Chondrocyte (in vitro differentiated cells): Measurements from ENCODE around the gene AGRN. TPM values are rescaled to one million over a fixed set of nuclear protein-coding genes. Genes with fewer than 3 reads are reported as not detected.

Source experiments
- DNase-seq: peaks from one replicate; pipeline ENCODE4 v3.0.0; 2021; ENCODE audit warnings: mixed read lengths, low spot score
- H3K27ac Mint-ChIP-seq: one replicate; pipeline ENCODE4 v1.8.0; 2021; ENCODE audit warnings: mild to moderate bottlenecking, moderate library complexity, mixed read lengths; ENCODE audit not compliant: unreplicated experiment
- H3K27me3 Mint-ChIP-seq: 2 replicates; pipeline ENCODE4 v1.8.0; 2021; ENCODE audit warnings: low read depth, mixed read lengths
- H3K36me3 Mint-ChIP-seq: 2 replicates; pipeline ENCODE4 v1.8.0; 2021; ENCODE audit warnings: low read depth, mixed read lengths
- H3K4me1 Mint-ChIP-seq: 2 replicates; pipeline ENCODE4 v1.8.0; 2021; ENCODE audit warnings: low read depth, mild to moderate bottlenecking, mixed read lengths
- H3K4me3 Mint-ChIP-seq: one replicate; pipeline ENCODE4 v1.8.0; 2021; ENCODE audit warnings: mild to moderate bottlenecking, moderate library complexity, mixed read lengths; ENCODE audit not compliant: unreplicated experiment
- H3K9me3 Mint-ChIP-seq: 2 replicates; pipeline ENCODE4 v1.8.0; 2021; ENCODE audit warnings: low read depth, mixed read lengths
- CTCF ChIP-seq: fragments of 200-600 bp; sonication (generic); IDR thresholded peaks from 2 replicates; pipeline ENCODE4 v1.5.0; 2021; ENCODE audit warnings: antibody characterized with exemption, mild to moderate bottlenecking, moderate library complexity
- total RNA-seq: library from RNA; stranded (reverse); gene quantifications from 3 replicates; pipeline ENCODE4 v1.2.1, GENCODE V29; 2021

AGRN gene
- total RNA-seq, 1 donor from 2014 or later: 221 TPM

DNA sequence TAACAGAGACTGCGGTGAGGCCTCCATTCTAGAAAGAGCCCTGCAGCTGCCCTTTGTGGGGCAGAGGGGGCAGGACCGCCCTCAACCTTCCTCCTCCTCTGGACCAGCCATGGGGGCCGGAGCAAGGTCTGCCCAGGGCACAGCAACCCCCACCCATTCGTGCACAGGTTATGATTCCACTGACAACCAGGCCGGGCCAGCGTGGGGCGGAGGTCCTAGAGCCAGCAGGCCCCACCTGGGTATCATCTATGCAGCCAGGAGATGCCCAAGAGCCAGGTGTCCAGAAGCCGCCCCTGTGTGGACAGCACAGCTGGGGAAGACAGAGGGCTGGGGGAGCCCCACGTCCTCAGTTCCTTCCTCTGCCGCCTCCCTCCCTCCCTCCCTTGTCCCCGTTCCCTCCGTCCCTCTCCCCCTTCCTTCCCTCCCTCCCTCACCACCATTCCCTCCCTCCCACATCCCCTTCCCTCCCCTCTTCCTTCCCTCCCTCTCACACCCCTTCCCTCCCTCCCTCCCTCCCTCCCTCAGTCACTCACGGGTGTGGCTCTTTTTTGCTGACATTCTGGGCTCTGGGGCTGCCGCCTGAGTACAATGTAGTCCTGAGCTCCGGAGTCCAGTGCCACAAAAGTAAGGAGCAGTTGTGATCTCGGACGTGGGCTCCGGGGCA is 41.9 kb downstream of the AGRN start:
- no peak overlapping the region for H3K4me3 Mint-ChIP-seq
- H3K27me3 Mint-ChIP-seq: peaks cover 2% of the 10 kb centered on the region
- no peak overlapping the region for H3K27ac Mint-ChIP-seq
- no peak for DNase-seq
- no peak for TF ChIP-seq CTCF
- no peaks in the 10 kb centered on the region for H3K9me3 Mint-ChIP-seq
- peaks cover 19% of the 10 kb centered on the region for H3K4me1 Mint-ChIP-seq
- no peaks in the 10 kb centered on the region for H3K36me3 Mint-ChIP-seq

GRCh38 chr1:1062348-1063163 is 42.6 kb downstream of the AGRN start:
- Mint-ChIP-seq H3K27me3 (peaks cover 2% of the 10 kb centered on the region), H3K9me3 (no peaks in the 10 kb centered on the region), H3K27ac (no peak overlapping the region), H3K36me3 (no peaks in the 10 kb centered on the region), H3K4me1 (peaks cover 19% of the 10 kb centered on the region), H3K4me3 (no peak overlapping the region)
- no peak for DNase-seq
- no peak for TF ChIP-seq CTCF

DNA sequence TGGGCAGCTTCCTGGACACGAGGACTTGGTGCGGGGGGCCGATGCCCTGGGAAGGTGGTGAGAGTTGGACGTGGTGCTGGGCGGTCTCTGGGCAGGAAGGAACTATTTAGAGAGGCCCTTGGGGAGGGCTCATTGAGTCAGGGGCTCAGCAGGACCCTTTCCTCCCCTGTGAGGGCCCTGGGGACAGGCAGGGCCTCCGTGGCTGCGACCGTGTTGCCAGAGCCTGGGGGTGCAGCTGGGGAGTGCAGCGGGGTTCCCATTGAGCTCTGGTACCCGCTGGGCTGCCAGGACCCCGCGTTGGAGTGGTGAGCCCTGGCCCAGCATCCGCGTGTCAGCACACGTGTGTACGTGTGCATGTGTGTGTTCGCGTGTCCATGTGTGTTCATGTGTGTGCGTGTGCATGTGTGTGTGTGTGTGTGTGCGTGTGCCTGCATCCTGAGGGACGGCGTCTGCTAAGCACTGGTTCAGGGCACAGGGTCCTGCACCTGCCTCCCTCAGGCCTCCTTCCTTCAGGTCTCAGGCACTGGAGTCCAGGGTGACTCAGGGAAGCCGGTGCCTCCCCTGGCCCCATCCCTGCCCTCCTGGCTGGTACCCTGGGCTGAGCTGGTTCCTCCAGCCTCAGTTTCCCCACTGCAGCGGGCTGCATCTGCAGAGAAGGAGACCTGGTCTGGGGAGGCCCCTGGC is 43.5 kb downstream of the AGRN start:
- no peaks in the 10 kb centered on the region for H3K36me3 Mint-ChIP-seq
- peaks cover 16% of the 10 kb centered on the region for H3K4me1 Mint-ChIP-seq
- no peak for TF ChIP-seq CTCF
- no peaks in the 10 kb centered on the region for H3K9me3 Mint-ChIP-seq
- no peaks in the 10 kb centered on the region for H3K27me3 Mint-ChIP-seq
- H3K27ac Mint-ChIP-seq: no peak overlapping the region
- no peak for DNase-seq
- H3K4me3 Mint-ChIP-seq: no peak overlapping the region

- Mint-ChIP-seq H3K36me3 (no peaks in the 10 kb centered on the region), H3K27me3 (no peaks in the 10 kb centered on the region), H3K4me3 (no peak overlapping the region), H3K4me1 (peaks cover 10% of the 10 kb centered on the region), H3K9me3 (no peaks in the 10 kb centered on the region), H3K27ac (peak overlapping the region; percentile 68)
- no peak for DNase-seq
- TF ChIP-seq CTCF: peak; percentile 95
Measured at GRCh38 chr1:1063945-1064831, 44.3 kb downstream of the AGRN start.
